H9 (cell line): ENCODE results near the gene KLHL18. TPM values are rescaled to one million over a fixed set of nuclear protein-coding genes. Genes with fewer than 3 reads are reported as not detected.

Experiments used
- DNase-seq: peaks from one replicate; pipeline ENCODE4 v3.0.0-alpha.2; 2017
- H2AFZ ChIP-seq: one replicate; pipeline ENCODE4 v1.6.1; 2013; ENCODE audit warnings: mild to moderate bottlenecking, low read length, control low read depth, moderate library complexity
- H2AK5ac ChIP-seq: 2 replicates; pipeline ENCODE4 v1.6.1; 2013; ENCODE audit warnings: low read length, control low read depth, mixed read lengths; ENCODE audit not compliant: insufficient read length
- H2BK120ac ChIP-seq: one replicate; pipeline ENCODE4 v1.6.1; 2013; ENCODE audit warnings: low read depth, mild to moderate bottlenecking, low read length, control low read depth, inconsistent platforms; ENCODE audit not compliant: poor library complexity, severe bottlenecking
- H2BK12ac ChIP-seq: 2 replicates; pipeline ENCODE4 v1.6.1; 2013; ENCODE audit warnings: low read length, control low read depth, mixed read lengths, low read depth; ENCODE audit not compliant: insufficient read length
- H2BK15ac ChIP-seq: 2 replicates; pipeline ENCODE4 v1.6.1; 2013; ENCODE audit warnings: low read depth, low read length, control low read depth
- H2BK20ac ChIP-seq: one replicate; pipeline ENCODE4 v1.6.1; 2013; ENCODE audit warnings: low read depth, mild to moderate bottlenecking, low read length, control low read depth, inconsistent platforms; ENCODE audit not compliant: poor library complexity, severe bottlenecking
- H2BK5ac ChIP-seq: 2 replicates; pipeline ENCODE4 v1.6.1; 2013; ENCODE audit warnings: low read length, control low read depth, mixed read lengths; ENCODE audit not compliant: insufficient read length
- H3K14ac ChIP-seq: 2 replicates; pipeline ENCODE4 v1.6.1; 2013; ENCODE audit warnings: low read length, control low read depth; ENCODE audit not compliant: insufficient read depth
- H3K18ac ChIP-seq: 2 replicates; pipeline ENCODE4 v1.6.1; 2013; ENCODE audit warnings: low read depth, mild to moderate bottlenecking, mixed read lengths, low read length, control low read depth; ENCODE audit not compliant: insufficient read length
- H3K23ac ChIP-seq: 2 replicates; pipeline ENCODE4 v1.6.1; 2013; ENCODE audit warnings: low read length, control low read depth, mixed read lengths, low read depth; ENCODE audit not compliant: insufficient read length
- H3K23me2 ChIP-seq: 2 replicates; pipeline ENCODE4 v1.6.1; 2013; ENCODE audit warnings: low read depth, mild to moderate bottlenecking, mixed read lengths, low read length, control low read depth; ENCODE audit not compliant: insufficient read length, poor library complexity, severe bottlenecking
- H3K27ac ChIP-seq: 2 replicates; pipeline ENCODE4 v1.5.1; 2013; ENCODE audit warnings: low read length, control low read depth, mixed read lengths, low read depth; ENCODE audit not compliant: insufficient read length
- H3K27me3 ChIP-seq: 2 replicates; pipeline ENCODE4 v1.6.1; 2013; ENCODE audit warnings: low read length, control low read depth, inconsistent platforms; ENCODE audit not compliant: insufficient read depth
- H3K4ac ChIP-seq: 2 replicates; pipeline ENCODE4 v1.6.1; 2013; ENCODE audit warnings: low read depth, mild to moderate bottlenecking, control low read depth, inconsistent platforms, low read length, moderate library complexity
- H3K4me1 ChIP-seq: 2 replicates; pipeline ENCODE4 v1.6.1; 2013; ENCODE audit warnings: low read length, control low read depth, inconsistent platforms; ENCODE audit not compliant: insufficient read depth
- H3K4me2 ChIP-seq: 2 replicates; pipeline ENCODE4 v1.6.1; 2013; ENCODE audit warnings: low read length, control low read depth, mixed read lengths; ENCODE audit not compliant: insufficient read length, insufficient read depth
- H3K56ac ChIP-seq: 2 replicates; pipeline ENCODE4 v1.6.1; 2013; ENCODE audit warnings: low read depth, mild to moderate bottlenecking, mixed read lengths, low read length, control low read depth; ENCODE audit not compliant: insufficient read length
- H3K79me1 ChIP-seq: 2 replicates; pipeline ENCODE4 v1.6.1; 2013; ENCODE audit warnings: low read depth, mild to moderate bottlenecking, moderate library complexity, low read length, control low read depth, inconsistent platforms; ENCODE audit not compliant: insufficient read depth, poor library complexity, severe bottlenecking
- H3K79me2 ChIP-seq: 2 replicates; pipeline ENCODE4 v1.6.1; 2013; ENCODE audit warnings: low read length, control low read depth, inconsistent platforms; ENCODE audit not compliant: insufficient read depth
- H3K9ac ChIP-seq: 2 replicates; pipeline ENCODE4 v1.6.1; 2013; ENCODE audit warnings: low read length, control low read depth, mixed read lengths; ENCODE audit not compliant: insufficient read length; ENCODE audit errors: extremely low read depth
- H3K9me3 ChIP-seq: one replicate; pipeline ENCODE4 v1.6.1; 2013; ENCODE audit warnings: low read depth, low read length, inconsistent platforms; ENCODE audit not compliant: control insufficient read depth
- H3T11ph ChIP-seq: one replicate; pipeline ENCODE4 v1.6.1; 2013; ENCODE audit warnings: mild to moderate bottlenecking, low read length, control low read depth, inconsistent platforms
- H4K20me1 ChIP-seq: one replicate; pipeline ENCODE4 v1.6.1; 2013; ENCODE audit not compliant: control insufficient read depth, insufficient read length, insufficient read depth
- H4K5ac ChIP-seq: 2 replicates; pipeline ENCODE4 v1.6.1; 2013; ENCODE audit warnings: low read depth, mild to moderate bottlenecking, mixed read lengths, low read length, control low read depth; ENCODE audit not compliant: insufficient read length
- H4K8ac ChIP-seq: replicated peaks from 2 replicates; pipeline ENCODE4 v1.6.1; 2013; ENCODE audit warnings: low read length, control low read depth, mixed read lengths, low read depth; ENCODE audit not compliant: insufficient read length
- H4K91ac ChIP-seq: 2 replicates; pipeline ENCODE4 v1.6.1; 2013; ENCODE audit warnings: low read depth, mild to moderate bottlenecking, moderate library complexity, mixed read lengths, low read length, control low read depth; ENCODE audit not compliant: insufficient read length
- H3K27ac Mint-ChIP-seq, 3 experiments: 2 replicates in 2 of 3; 3 replicates in 1 of 3; pipeline ENCODE4 v1.8.0; 2020 to 2021; ENCODE audit warnings: mixed read lengths in 3 of 3, mild to moderate bottlenecking in 1 of 3, moderate library complexity in 1 of 3
- H3K27me3 Mint-ChIP-seq: 2 replicates; pipeline ENCODE4 v1.8.0; 2021; ENCODE audit warnings: low read depth, mild to moderate bottlenecking, moderate library complexity, mixed read lengths
- H3K36me3 Mint-ChIP-seq, 3 experiments: 2 replicates in 2 of 3; 3 replicates in 1 of 3; pipeline ENCODE4 v1.8.0; 2020 to 2021; ENCODE audit warnings: low read depth in 3 of 3, mixed read lengths in 3 of 3; ENCODE audit not compliant: insufficient read depth in 1 of 3
- H3K4me1 Mint-ChIP-seq, 2 experiments: 2 replicates each; pipeline ENCODE4 v1.8.0; 2020; ENCODE audit warnings: mixed read lengths in 2 of 2
- H3K4me3 Mint-ChIP-seq, 2 experiments: 2 replicates in 1 of 2; 3 replicates in 1 of 2; pipeline ENCODE4 v1.8.0; 2020 to 2021; ENCODE audit warnings: mild to moderate bottlenecking in 2 of 2, mixed read lengths in 2 of 2, moderate library complexity in 1 of 2
- H3K9me3 Mint-ChIP-seq, 2 experiments: 2 replicates in 1 of 2; 3 replicates in 1 of 2; pipeline ENCODE4 v1.8.0; 2020; ENCODE audit warnings: mild to moderate bottlenecking in 2 of 2, mixed read lengths in 2 of 2, moderate library complexity in 1 of 2
- WGBS: extraction: QIAGEN DNeasy Blood & Tissue Kit; methylation state at CpG from one replicate; pipeline ENCODE4 v1.1.7; 2013; ENCODE audit warnings: missing lambda C conversion rate, low lambda C conversion rate, mixed read lengths; ENCODE audit not compliant: insufficient read length; ENCODE audit errors: extremely low coverage; 5-methylcytosine and 5-hydroxymethylcytosine counted together
- total RNA-seq: library from RNA; stranded (reverse); gene quantifications from 2 replicates; pipeline ENCODE4 v1.2.1, GENCODE V29; 2021
- TF ChIP-seq, protein P1 (sequence below): fragments of 200-600 bp; sonication (generic); conservative IDR thresholded peaks from 3 replicates; pipeline ENCODE4 v1.8.0; 2021; ENCODE audit warnings: antibody characterized with exemption, mild to moderate bottlenecking

Gene KLHL18
- total RNA-seq, 1 experiment from 2014 or later = 55.3 TPM

GRCh38 chr3:47247131-47248064, 35.3 kb upstream of the KLHL18 start:
- no peak overlapping the region for H2BK120ac ChIP-seq
- H4K20me1 ChIP-seq = no peaks in the 10 kb centered on the region
- WGBS = no CpG with 5 or more reads among the region's 14 CpGs
- no peak overlapping the region for H3T11ph ChIP-seq
- H4K91ac ChIP-seq = no peak overlapping the region
- no peak overlapping the region for H4K8ac ChIP-seq
- H3K27ac ChIP-seq = no peak overlapping the region
- no peak overlapping the region for H3K4me3 Mint-ChIP-seq
- no peaks in the 10 kb centered on the region for H3K9me3 Mint-ChIP-seq
- no peaks in the 10 kb centered on the region for H3K9me3 ChIP-seq
- no peak overlapping the region for H3K27ac Mint-ChIP-seq
- H3K4me1 Mint-ChIP-seq = peaks cover 4 to 6% of the 10 kb centered on the region in 2 experiments
- H3K4me1 ChIP-seq = peaks cover 2% of the 10 kb centered on the region; the same call in 1 of the 2 replicates
- no peak overlapping the region for H2BK5ac ChIP-seq
- no peak overlapping the region for H2AK5ac ChIP-seq
- H3K36me3 Mint-ChIP-seq = no peaks in the 10 kb centered on the region
- no peaks in the 10 kb centered on the region; the same call in 1 of the 2 replicates for H3K27me3 Mint-ChIP-seq
- no peak overlapping the region for H4K5ac ChIP-seq
- H3K4ac ChIP-seq = no peak overlapping the region
- H3K27me3 ChIP-seq = no peaks in the 10 kb centered on the region
- H3K14ac ChIP-seq = no peak overlapping the region
- no peak overlapping the region for H3K23ac ChIP-seq
- no peak overlapping the region for H3K18ac ChIP-seq
- no peak overlapping the region for H2BK15ac ChIP-seq
- no peaks in the 10 kb centered on the region for H3K23me2 ChIP-seq
- no peak overlapping the region for H2BK20ac ChIP-seq
- H2AFZ ChIP-seq = no peak overlapping the region
- no peak overlapping the region for H3K4me2 ChIP-seq
- H3K79me2 ChIP-seq = no peaks in the 10 kb centered on the region
- H3K56ac ChIP-seq = no peak overlapping the region
- no peak for DNase-seq
- TF ChIP-seq, protein P1, sequence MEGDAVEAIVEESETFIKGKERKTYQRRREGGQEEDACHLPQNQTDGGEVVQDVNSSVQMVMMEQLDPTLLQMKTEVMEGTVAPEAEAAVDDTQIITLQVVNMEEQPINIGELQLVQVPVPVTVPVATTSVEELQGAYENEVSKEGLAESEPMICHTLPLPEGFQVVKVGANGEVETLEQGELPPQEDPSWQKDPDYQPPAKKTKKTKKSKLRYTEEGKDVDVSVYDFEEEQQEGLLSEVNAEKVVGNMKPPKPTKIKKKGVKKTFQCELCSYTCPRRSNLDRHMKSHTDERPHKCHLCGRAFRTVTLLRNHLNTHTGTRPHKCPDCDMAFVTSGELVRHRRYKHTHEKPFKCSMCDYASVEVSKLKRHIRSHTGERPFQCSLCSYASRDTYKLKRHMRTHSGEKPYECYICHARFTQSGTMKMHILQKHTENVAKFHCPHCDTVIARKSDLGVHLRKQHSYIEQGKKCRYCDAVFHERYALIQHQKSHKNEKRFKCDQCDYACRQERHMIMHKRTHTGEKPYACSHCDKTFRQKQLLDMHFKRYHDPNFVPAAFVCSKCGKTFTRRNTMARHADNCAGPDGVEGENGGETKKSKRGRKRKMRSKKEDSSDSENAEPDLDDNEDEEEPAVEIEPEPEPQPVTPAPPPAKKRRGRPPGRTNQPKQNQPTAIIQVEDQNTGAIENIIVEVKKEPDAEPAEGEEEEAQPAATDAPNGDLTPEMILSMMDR = no peak
- H2BK12ac ChIP-seq = no peak overlapping the region
- no peaks in the 10 kb centered on the region for H3K79me1 ChIP-seq
- H3K9ac ChIP-seq = no peak overlapping the region
